Erythroblast (primary cell): Measurements from ENCODE around the gene LAIR2.
A peak's percentile ranks its signal among the peaks of the same experiment; 100 is the strongest.
"Not testable (repeated sequence)": the region's sequence is repeated elsewhere in the genome, so short reads cannot be mapped to it uniquely, and the experiment has no call there.

Experiments used
- DNase-seq, 2 experiments: peaks; one replicate each; lab custom pipeline; 2025; lab: John Stamatoyannopoulos, UW
- GATA1 ChIP-seq: IDR thresholded peaks from 2 replicates; pipeline ENCODE4 v1.6.1; 2011; ENCODE audit warnings: low read depth, mild to moderate bottlenecking, control low read depth, low read length, moderate library complexity
- POLR2A ChIP-seq: IDR thresholded peaks from 2 replicates; pipeline ENCODE4 v1.6.1; 2011; ENCODE audit warnings: mild to moderate bottlenecking, low read length

LAIR2 gene

DNA sequence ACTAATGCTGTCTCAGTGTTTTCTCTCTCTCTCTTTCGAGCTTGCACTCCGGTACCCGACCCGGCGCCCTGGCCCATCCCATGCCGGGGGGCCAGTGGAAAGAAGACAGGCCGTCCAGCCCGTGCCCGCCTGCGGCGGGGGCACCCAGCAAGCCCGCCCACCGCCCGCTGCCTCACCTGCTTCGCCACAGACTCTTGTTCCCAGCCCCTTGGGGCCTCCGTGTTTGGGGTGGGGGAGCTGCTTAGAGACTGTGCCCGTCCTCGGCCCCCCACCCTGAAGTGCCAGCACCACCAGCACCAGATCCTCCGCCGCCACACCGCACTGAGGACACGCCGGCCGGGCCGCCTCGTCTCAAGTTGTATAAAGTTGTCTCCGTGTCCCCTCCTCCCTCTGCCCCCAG lies 41.4 kb upstream of the LAIR2 start:
- no peak for DNase-seq
- TF ChIP-seq GATA1 (no peak), POLR2A (no peak)

GRCh38 chr19:54461613-54462012 lies 41.0 kb upstream of the LAIR2 start:
- DNase-seq: no peak
- TF ChIP-seq POLR2A (no peak), GATA1 (no peak)

GRCh38 chr19:54462047-54462654 lies 40.5 kb upstream of the LAIR2 start:
- TF ChIP-seq POLR2A (no peak), GATA1 (no peak)
- no peak for DNase-seq

GRCh38 chr19:54462655-54463530 lies 39.7 kb upstream of the LAIR2 start:
- DNase-seq: peak; percentile 79 to 80
- no peak for TF ChIP-seq POLR2A

DNA sequence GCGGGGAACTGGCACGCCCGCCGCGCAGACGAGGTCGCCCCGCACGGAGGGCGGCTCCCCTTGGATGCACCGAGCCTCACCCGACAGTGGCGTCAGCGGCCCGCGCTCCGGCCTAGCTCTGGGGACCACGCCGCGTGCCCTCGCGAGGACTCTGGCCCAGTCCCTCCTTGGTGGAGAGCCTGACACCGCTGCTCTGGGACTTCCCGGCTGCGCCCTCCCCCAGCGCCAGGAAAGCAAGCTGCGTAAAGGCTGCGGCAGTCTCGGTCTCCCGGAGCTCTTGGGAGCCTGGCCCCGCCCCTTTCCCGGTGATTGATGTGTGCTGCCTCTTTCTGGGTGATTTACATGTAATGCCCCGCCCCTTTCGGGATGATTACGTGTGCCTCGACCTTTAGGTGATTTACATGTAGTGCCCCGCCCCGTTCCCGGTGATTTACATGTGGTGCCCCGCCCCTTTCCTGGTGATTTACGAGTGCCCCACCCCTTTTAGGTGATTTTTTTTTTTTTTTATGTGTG lies 39.0 kb upstream of the LAIR2 start, which contains the start of gene LENG9:
LENG9 (minus strand) TSS at position 248 of the 513 bp plus-strand sequence. CDS start 252 bp downstream, outside the sequence.
- TF ChIP-seq GATA1 (no peak), POLR2A (peak; percentile 72)
- peak; percentile 94 to 98 for DNase-seq

DNA sequence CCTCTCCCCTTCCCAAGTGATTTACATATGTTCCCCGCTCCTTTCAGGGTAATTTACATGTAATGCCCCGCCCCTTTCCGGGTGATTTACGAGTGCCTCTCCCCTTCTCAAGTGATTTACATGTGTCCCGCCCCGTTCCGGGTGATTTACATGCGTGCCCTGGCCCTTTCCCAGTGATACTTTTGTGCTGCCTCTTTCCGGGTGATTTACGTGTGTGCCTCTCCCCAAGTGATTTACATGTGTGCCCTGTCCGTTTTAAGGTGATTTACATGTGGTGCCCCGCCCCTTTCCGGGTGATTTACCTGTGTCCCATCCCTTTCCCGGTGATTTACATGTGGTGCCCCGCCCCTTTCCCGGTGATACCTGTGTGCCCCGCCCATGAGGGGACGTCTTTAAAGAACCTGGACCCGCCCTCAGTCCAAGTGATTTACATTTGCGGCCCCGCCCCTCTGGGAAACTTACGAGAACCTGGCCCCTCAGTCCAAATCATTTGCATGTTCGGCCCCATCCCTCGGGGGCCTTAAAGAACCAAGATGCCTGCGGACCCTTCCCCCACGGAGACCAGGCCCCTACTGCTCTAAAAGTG lies 38.5 kb upstream of the LAIR2 start:
- TF ChIP-seq GATA1 (no peak), POLR2A (no peak)
- DNase-seq: peak; percentile 82 to 89

DNA sequence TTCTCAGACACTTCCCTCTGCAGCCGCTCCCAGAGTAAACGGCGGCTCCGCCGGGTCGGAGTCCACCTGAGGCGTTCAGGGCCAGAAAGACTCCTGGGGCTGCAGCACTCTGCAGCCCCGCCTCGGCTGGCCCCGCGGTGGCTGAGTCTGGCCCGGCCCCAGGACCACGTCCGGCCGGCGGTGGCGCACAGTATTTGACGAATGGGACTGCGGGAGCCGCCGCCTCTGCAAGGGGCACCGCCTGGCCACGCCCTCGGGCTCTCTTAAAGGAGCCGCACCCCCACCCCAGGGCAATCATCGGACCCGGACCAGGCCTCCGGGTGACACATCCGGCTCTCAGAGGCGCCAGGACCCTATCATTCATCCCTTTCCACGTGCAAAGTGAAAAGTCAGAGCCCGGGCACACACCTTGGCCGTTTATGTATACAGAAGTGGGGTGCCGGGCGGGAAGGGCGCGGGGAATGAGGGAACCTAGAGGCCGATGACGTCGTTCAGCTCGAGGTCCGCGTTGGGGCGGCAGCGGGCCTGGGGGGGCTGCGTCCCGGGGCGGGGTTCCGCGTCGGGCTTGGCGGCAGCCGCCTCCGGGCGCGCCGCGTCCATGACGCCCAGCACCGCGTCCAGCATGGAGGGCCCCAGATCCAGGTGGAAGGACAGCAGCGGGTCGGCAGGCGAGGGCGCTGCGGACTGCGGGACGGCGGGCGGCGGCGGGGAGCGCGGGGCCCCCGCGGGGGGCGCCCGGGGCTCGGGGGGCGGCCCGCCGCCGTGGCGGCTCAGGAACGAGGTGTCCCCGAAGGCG lies 37.8 kb upstream of the LAIR2 start:
- DNase-seq: peak; percentile 84 to 89
- TF ChIP-seq POLR2A: peak; percentile 36
- TF ChIP-seq GATA1: no peak

DNA sequence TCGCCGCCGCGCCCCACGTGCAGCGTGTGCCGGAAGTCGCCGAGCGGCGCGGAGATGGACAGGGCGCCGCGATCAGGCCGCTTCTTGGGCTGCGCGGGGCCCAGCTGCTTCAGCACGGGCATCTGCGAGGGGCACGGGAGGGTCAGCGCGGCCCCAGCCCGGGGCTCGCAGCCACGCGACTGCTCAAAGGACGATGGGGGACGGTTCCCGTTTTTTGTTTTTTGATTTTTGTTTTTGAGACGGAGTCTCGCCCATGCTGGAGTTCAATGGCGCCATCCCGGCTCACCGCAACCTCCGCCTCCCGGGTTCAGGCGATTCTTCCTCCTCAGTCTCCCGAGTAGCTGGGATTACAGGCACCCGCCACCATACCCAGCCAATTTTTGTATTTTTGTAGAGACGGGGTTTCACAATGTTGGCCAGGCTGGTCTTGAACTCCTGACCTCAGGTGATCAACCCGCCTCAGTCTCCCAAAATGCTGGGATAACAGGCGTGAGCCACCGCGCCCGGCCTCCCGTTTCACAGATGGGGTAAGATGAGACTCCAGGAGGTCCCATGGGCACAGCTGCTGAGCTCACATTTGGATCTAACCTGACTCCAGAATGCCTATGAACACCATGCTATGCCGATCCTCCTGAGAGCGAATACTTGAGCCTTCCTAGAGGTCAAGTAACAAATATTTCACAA lies 37.1 kb upstream of the LAIR2 start:
- no peak for TF ChIP-seq GATA1
- peak in 1 of 2 experiments; percentile 36 for DNase-seq

DNA sequence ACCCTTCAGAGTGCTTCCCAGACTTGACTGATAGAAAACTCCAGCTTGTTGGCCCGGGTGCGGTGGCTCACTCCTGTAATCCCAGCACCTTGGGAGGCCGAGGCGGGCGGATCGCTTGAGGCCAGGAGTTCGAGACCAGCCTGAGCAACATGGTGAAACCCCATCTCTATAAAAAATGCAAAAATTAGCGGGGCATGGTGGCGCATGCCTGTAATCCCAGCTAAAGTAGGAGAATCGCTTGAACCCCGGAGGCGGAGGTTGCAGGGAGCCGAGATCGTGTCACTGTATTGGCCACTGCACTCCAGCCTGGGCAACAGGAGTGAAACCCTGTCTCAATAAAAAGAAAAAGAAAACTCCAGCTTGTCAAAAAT lies 36.5 kb upstream of the LAIR2 start:
- not testable (repeated sequence) for DNase-seq

- TF ChIP-seq POLR2A (no peak), GATA1 (no peak)
- no peak for DNase-seq
Measured at GRCh38 chr19:54469496-54469934, 33.1 kb upstream of the LAIR2 start.

DNA sequence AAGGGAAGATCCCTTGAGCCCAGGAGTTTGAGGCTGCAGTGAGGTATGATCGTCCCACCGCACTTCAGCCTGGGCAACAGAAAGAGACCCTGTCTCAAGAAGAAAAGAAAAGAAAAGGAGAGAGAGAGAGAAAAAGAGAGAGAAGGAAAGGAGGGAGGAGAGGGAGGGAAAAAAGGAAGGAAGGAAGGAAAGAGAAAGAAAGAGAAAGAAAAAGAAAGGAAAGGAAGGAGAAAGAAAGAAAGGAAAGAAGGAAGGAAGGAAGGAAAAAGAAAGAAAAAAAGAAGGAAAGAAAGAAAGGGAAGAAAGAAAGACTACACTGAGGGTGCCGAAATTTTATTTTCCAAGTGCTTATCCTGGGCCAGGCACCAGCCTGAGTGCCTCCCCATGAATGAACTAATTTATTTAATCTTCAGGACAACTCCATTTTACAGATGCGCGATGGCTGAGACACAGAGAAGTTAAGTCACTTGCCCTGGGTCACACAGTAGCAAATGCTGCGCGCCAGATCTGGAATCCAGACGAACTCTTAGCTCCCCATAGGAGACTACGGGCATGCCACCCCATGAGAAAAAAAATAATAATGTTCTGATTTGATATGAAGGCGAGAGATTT lies 32.2 kb upstream of the LAIR2 start:
- no peak for TF ChIP-seq GATA1
- TF ChIP-seq POLR2A: no peak
- DNase-seq: no peak

DNA sequence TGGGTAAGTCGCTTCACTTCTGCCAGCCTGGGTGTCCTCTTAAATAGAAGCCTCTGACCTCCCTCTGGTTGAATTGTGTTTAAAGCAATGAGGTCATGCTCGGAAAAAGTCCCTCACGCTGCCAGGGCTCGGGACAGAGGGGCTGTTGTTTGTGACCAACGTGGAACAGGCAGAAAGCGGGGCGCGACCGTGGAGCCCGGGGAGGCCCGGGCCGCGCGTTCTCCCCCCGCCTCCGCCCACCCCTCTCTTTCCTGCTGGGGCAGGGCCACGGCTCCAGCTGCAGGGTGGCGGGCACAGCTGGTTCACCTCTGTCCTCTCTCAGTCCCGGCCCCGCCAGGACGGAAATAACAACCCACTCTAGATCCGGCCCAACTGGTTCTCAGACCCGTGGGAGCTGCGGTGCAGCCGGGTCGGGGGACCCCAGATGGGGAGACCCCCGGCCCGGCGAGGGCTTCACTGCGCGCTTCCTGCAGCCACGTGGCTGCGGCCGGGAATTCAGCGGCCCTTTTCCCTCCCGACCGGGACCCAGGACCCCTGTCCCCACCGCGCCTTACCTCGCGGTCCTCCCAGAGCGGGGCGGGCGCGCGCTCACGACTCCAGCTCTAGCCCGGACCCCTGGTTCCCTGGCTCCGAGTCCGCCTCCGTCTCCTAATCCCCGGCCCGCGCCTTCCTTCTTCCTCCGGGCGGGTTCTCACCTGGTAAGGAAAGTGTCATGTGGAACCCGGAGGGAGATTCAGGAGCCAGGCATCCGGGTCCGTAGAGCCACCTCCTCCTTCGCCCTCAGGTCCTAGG lies 31.4 kb upstream of the LAIR2 start:
- no peak for DNase-seq
- TF ChIP-seq POLR2A: no peak
